ENCODE results near the gene NLRP6.
"Not testable (repeated sequence)": the region's sequence is repeated elsewhere in the genome, so short reads cannot be mapped to it uniquely, and the experiment has no call there.

Gene NLRP6

GRCh38 chr11:326842-327580, 48.8 kb downstream of the NLRP6 start:
- DNase-seq = peak; percentile 84

GRCh38 chr11:327581-327923, 49.3 kb downstream of the NLRP6 start:
- DNase-seq = no peak

- DNase-seq = no peak
Measured at GRCh38 chr11:328012-328411, 49.8 kb downstream of the NLRP6 start.

- not testable (repeated sequence) for DNase-seq
Measured at GRCh38 chr11:328516-329100, 50.4 kb downstream of the NLRP6 start.

- DNase-seq = no peak
Measured at GRCh38 chr11:329886-330253, 51.7 kb downstream of the NLRP6 start.

GRCh38 chr11:330307-330693, 52.1 kb downstream of the NLRP6 start:
- DNase-seq = no peak

GRCh38 chr11:330694-331357, 52.6 kb downstream of the NLRP6 start:
- DNase-seq = peak; percentile 67

- no peak for DNase-seq
Measured at GRCh38 chr11:331358-332060, 53.3 kb downstream of the NLRP6 start.

GRCh38 chr11:332651-333480, 54.7 kb downstream of the NLRP6 start:
- no peak for DNase-seq

GRCh38 chr11:333616-334263, 55.5 kb downstream of the NLRP6 start:
- DNase-seq = not testable (repeated sequence)

GRCh38 chr11:334264-334994, 56.2 kb downstream of the NLRP6 start:
- no peak for DNase-seq

All from stimulated activated CD8-positive, alpha-beta memory T cell treated with anti-CD3 and anti-CD28 coated beads, Interleukin-4, amount 100 ng/mL, for 48 hours (primary cell).